OCI-LY1 (cell line): ENCODE measurements around the gene CDK5RAP2.

Source experiments
- CTCF ChIP-seq: fragments of 200-600 bp; sonication (generic), shearing (Covaris generic); IDR thresholded peaks from 2 replicates; pipeline ENCODE4 v1.5.1; 2017; ENCODE audit warnings: mild to moderate bottlenecking, antibody characterized with exemption, low read length, moderate library complexity, mixed read lengths
- EZH2 ChIP-seq: fragments of 200-600 bp; sonication (generic), shearing (Covaris generic); IDR thresholded peaks from 2 replicates; pipeline ENCODE4 v1.8.0; 2017; ENCODE audit warnings: borderline replicate concordance, mixed run types, mild to moderate bottlenecking, antibody characterized with exemption, low read length, moderate library complexity, mixed read lengths

DNA sequence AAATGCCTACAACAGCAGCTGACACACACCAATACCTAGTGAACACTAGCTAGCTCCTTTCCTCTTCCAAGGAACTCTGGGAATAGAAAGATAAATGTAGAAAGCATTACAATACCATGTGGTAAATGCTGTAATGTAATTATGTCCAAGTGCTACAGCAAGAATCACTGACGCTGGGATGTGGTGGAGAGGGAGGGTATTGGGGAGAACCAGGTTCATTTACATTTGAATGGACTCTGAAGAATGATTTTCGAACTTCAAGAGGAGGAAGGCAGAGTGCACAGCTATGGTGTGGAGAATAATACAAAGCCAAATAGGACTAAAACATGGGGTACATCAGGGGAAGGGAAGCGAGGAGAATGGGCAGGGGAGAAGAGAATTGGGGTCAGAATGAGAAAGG lies 158.0 kb downstream of the CDK5RAP2 start:
- TF ChIP-seq EZH2 (no peak), CTCF (no peak)
